Measurements from ENCODE around the gene EXOSC1.

GRCh38 chr10:97485647-97486281 is 40.0 kb upstream of the EXOSC1 start:
- TF ChIP-seq POLR2A (IDR thresholded peaks at IDR 0.05) (no peak), CTCF (IDR thresholded peaks at IDR 0.05) (no peak)
